GM23338 (cell line): ENCODE measurements around the gene ZMAT5. TPM values are rescaled to one million over a fixed set of nuclear protein-coding genes. Genes with fewer than 3 reads are reported as not detected.

ENCODE experiments used
- ATAC-seq: fragments of 200-7000 bp; cut with Tn5 transposase; 3 replicates; pipeline ENCODE4 v1.9.1; 2020
- DNase-seq: peaks from one replicate; pipeline ENCODE4 v3.0.0-alpha.2; 2015; ENCODE audit warnings: low spot score
- H2AFZ ChIP-seq: fragments of 200-600 bp; sonication (generic); 2 replicates; pipeline ENCODE4 v1.8.0; 2016; ENCODE audit warnings: antibody characterized with exemption, mild to moderate bottlenecking, moderate library complexity
- H3F3A ChIP-seq: fragments of 200-600 bp; sonication (generic); replicated peaks from 2 replicates; pipeline ENCODE4 v1.8.0; 2017; ENCODE audit warnings: antibody characterized with exemption, mixed run types, low read depth
- H3K27ac ChIP-seq: fragments of 200-600 bp; sonication (generic); 2 replicates; pipeline ENCODE4 v1.6.1; 2016; ENCODE audit warnings: low read depth
- H3K27me3 ChIP-seq: fragments of 200-600 bp; sonication (generic); 2 replicates; pipeline ENCODE4 v1.8.0; 2016; ENCODE audit warnings: mild to moderate bottlenecking, mixed run types, moderate library complexity; ENCODE audit not compliant: insufficient read depth
- H3K36me3 ChIP-seq: fragments of 200-600 bp; sonication (generic); 2 replicates; pipeline ENCODE4 v1.8.0; 2016; ENCODE audit warnings: mild to moderate bottlenecking; ENCODE audit not compliant: insufficient read depth
- H3K4me1 ChIP-seq: fragments of 200-600 bp; sonication (generic); 2 replicates; pipeline ENCODE4 v1.8.0; 2016; ENCODE audit warnings: mild to moderate bottlenecking, moderate library complexity; ENCODE audit not compliant: insufficient read depth
- H3K4me2 ChIP-seq: fragments of 200-600 bp; sonication (generic); 2 replicates; pipeline ENCODE4 v1.7.1; 2017; ENCODE audit warnings: mixed run types
- H3K4me3 ChIP-seq: fragments of 200-600 bp; sonication (generic); 2 replicates; pipeline ENCODE4 v1.6.1; 2016; ENCODE audit warnings: mixed run types
- H3K79me2 ChIP-seq: fragments of 200-600 bp; sonication (generic); replicated peaks from 2 replicates; pipeline ENCODE4 v1.8.0; 2017; ENCODE audit warnings: mild to moderate bottlenecking; ENCODE audit not compliant: insufficient read depth
- H3K9me2 ChIP-seq: fragments of 200-600 bp; sonication (generic); 2 replicates; pipeline ENCODE4 v1.8.0; 2017; ENCODE audit not compliant: insufficient read depth
- H4K20me1 ChIP-seq: fragments of 200-600 bp; sonication (generic); replicated peaks from 2 replicates; pipeline ENCODE4 v1.8.0; 2017; ENCODE audit warnings: mild to moderate bottlenecking; ENCODE audit not compliant: insufficient read depth
- H3K27ac Mint-ChIP-seq: 2 replicates; pipeline ENCODE4 v1.8.0; 2020; ENCODE audit warnings: inconsistent platforms, mild to moderate bottlenecking, moderate library complexity, mixed read lengths
- H3K27me3 Mint-ChIP-seq: 3 replicates; pipeline ENCODE4 v1.8.0; 2022; ENCODE audit warnings: low read depth, mild to moderate bottlenecking, moderate library complexity, mixed read lengths, inconsistent platforms; ENCODE audit not compliant: insufficient read depth, poor library complexity
- H3K36me3 Mint-ChIP-seq: 3 replicates; pipeline ENCODE4 v1.8.0; 2021; ENCODE audit warnings: low read depth, mild to moderate bottlenecking, inconsistent platforms, moderate library complexity, mixed read lengths
- H3K4me1 Mint-ChIP-seq: 3 replicates; pipeline ENCODE4 v1.8.0; 2020; ENCODE audit warnings: mild to moderate bottlenecking, inconsistent platforms, mixed read lengths
- H3K4me3 Mint-ChIP-seq: 3 replicates; pipeline ENCODE4 v1.8.0; 2021; ENCODE audit warnings: moderate library complexity, mild to moderate bottlenecking, inconsistent platforms, mixed read lengths
- H3K9me3 Mint-ChIP-seq: 3 replicates; pipeline ENCODE4 v1.8.0; 2020; ENCODE audit warnings: moderate library complexity, mild to moderate bottlenecking, inconsistent platforms, mixed read lengths
- CREB1 ChIP-seq: fragments of 250-450 bp; sonication (Bioruptor Pico); IDR thresholded peaks from 2 replicates; pipeline ENCODE4 v1.5.0; 2020; ENCODE audit warnings: low read depth, mild to moderate bottlenecking, moderate library complexity
- CTCF ChIP-seq, 2 experiments: fragments of 200-600 bp in 1 of 2; sonication (generic) in 1 of 2; conservative IDR thresholded peaks; 2 replicates each; pipeline versions ENCODE4 v1.5.1 to v1.6.1; 2016 to 2017; ENCODE audit warnings: antibody characterized with exemption in 2 of 2, low read depth in 2 of 2, mild to moderate bottlenecking in 2 of 2, moderate library complexity in 1 of 2
- ETS1 ChIP-seq: IDR thresholded peaks from 2 replicates; pipeline ENCODE4 v1.6.1; 2016; ENCODE audit warnings: antibody characterized with exemption
- EZH2 ChIP-seq: fragments of 200-600 bp; sonication (generic); IDR thresholded peaks from one replicate; pipeline ENCODE4 v1.8.0; 2017; ENCODE audit warnings: antibody characterized with exemption, mild to moderate bottlenecking, low read depth; ENCODE audit not compliant: unreplicated experiment
- EZH2phosphoT487 ChIP-seq: fragments of 200-600 bp; sonication (generic); IDR thresholded peaks from one replicate; pipeline ENCODE4 v1.8.1; 2018; ENCODE audit warnings: antibody characterized with exemption; ENCODE audit not compliant: unreplicated experiment
- JUNB ChIP-seq: IDR thresholded peaks from one replicate; pipeline ENCODE4 v1.6.1; 2016; ENCODE audit warnings: antibody characterized with exemption; ENCODE audit not compliant: unreplicated experiment
- NANOG ChIP-seq: IDR thresholded peaks from 2 replicates; pipeline ENCODE4 v1.6.1; 2016; ENCODE audit warnings: antibody characterized with exemption, borderline replicate concordance
- POLR2AphosphoS5 ChIP-seq: IDR thresholded peaks from 2 replicates; pipeline ENCODE4 v1.6.1; 2016; ENCODE audit warnings: antibody characterized with exemption, low read depth
- REST ChIP-seq: IDR thresholded peaks from one replicate; pipeline ENCODE4 v1.6.1; 2018; ENCODE audit warnings: antibody characterized with exemption; ENCODE audit not compliant: unreplicated experiment
- STAT1 ChIP-seq: IDR thresholded peaks from one replicate; pipeline ENCODE4 v1.6.1; 2016; ENCODE audit warnings: antibody characterized with exemption; ENCODE audit not compliant: unreplicated experiment
- ZNF114 ChIP-seq: fragments of 250-450 bp; sonication (Bioruptor Pico); IDR thresholded peaks from 2 replicates; pipeline ENCODE4 v1.5.0; 2020; ENCODE audit warnings: mild to moderate bottlenecking, moderate library complexity
- ZNF331 ChIP-seq: fragments of 250-450 bp; sonication (Bioruptor Pico); IDR thresholded peaks from 2 replicates; pipeline ENCODE4 v1.5.0; 2020; ENCODE audit warnings: low read depth, mild to moderate bottlenecking, moderate library complexity
- polyA plus RNA-seq: library from polyadenylated mRNA; unstranded; fragments of >200 nt; fragmentation: Nextera tagmentation; extraction: Ambion mirVana; gene quantifications from 2 replicates; pipeline ENCODE4 v1.2.1, GENCODE V29; 2016
- total RNA-seq: library from RNA; depleted of rRNA; stranded (reverse); fragments of >200 nt; shearing (Covaris generic); gene quantifications from 2 replicates; pipeline ENCODE4 v1.2.3, GENCODE V29; 2014

ZMAT5 gene
- total and polyA plus RNA-seq, 2 experiments from 2014 or later: 14.6 to 25.4 TPM

- no peak overlapping the region for H3K27ac Mint-ChIP-seq
- Histone ChIP-seq H3K27ac (no peak overlapping the region), H3K4me2 (no peak overlapping the region), H3K36me3 (no peaks in the 10 kb centered on the region), H3K4me1 (peaks cover 27% of the 10 kb centered on the region), H3F3A (no peaks in the 10 kb centered on the region), H3K9me2 (no peaks in the 10 kb centered on the region), H3K27me3 (peaks cover 12% of the 10 kb centered on the region), H4K20me1 (no peaks in the 10 kb centered on the region; the same call in 1 of the 2 replicates), H3K4me3 (no peak overlapping the region), H3K79me2 (no peaks in the 10 kb centered on the region), H2AFZ (no peak overlapping the region)
- H3K27me3 Mint-ChIP-seq: peaks cover 30% of the 10 kb centered on the region
- no peak for DNase-seq
- no peak for ATAC-seq
- peaks cover 31% of the 10 kb centered on the region for H3K4me1 Mint-ChIP-seq
- H3K4me3 Mint-ChIP-seq: no peak overlapping the region; the same call in 2 of the 3 replicates
- no peaks in the 10 kb centered on the region; the same call in 2 of the 3 replicates for H3K36me3 Mint-ChIP-seq
- H3K9me3 Mint-ChIP-seq: no peaks in the 10 kb centered on the region
- TF ChIP-seq EZH2phosphoT487 (no peak), ZNF114 (no peak), NANOG (no peak)
Measured at GRCh38 chr22:29707471-29707870, 59.3 kb downstream of the ZMAT5 start.

GRCh38 chr22:29707010-29707409 is 59.8 kb downstream of the ZMAT5 start:
- DNase-seq: no peak
- no peak overlapping the region for H3K27ac ChIP-seq
- peaks cover 16% of the 10 kb centered on the region for H3K27me3 ChIP-seq
- H3K4me2 ChIP-seq: no peak overlapping the region
- H3K27me3 Mint-ChIP-seq: peaks cover 31% of the 10 kb centered on the region
- H3K36me3 ChIP-seq: no peaks in the 10 kb centered on the region
- H3K4me1 Mint-ChIP-seq: peaks cover 33% of the 10 kb centered on the region
- no peaks in the 10 kb centered on the region for H3K9me2 ChIP-seq
- no peak for ATAC-seq
- H3K4me3 ChIP-seq: no peak overlapping the region
- no peak overlapping the region for H2AFZ ChIP-seq
- peaks cover 32% of the 10 kb centered on the region for H3K4me1 ChIP-seq
- TF ChIP-seq ZNF331 (CRISPR knock-in tag) (no peak), CTCF (conservative IDR thresholded peaks at IDR 0.05; ENCODE audit: low read depth in 2 of 2) (no peak)
- H3K36me3 Mint-ChIP-seq: no peaks in the 10 kb centered on the region; the same call in 2 of the 3 replicates
- H3K9me3 Mint-ChIP-seq: no peaks in the 10 kb centered on the region; the same call in 2 of the 3 replicates
- no peaks in the 10 kb centered on the region for H3F3A ChIP-seq
- no peak overlapping the region; the same call in 2 of the 3 replicates for H3K4me3 Mint-ChIP-seq
- no peak overlapping the region for H3K27ac Mint-ChIP-seq
- no peaks in the 10 kb centered on the region for H3K79me2 ChIP-seq
- H4K20me1 ChIP-seq: no peaks in the 10 kb centered on the region; the same call in 1 of the 2 replicates

- Mint-ChIP-seq H3K9me3 (no peaks in the 10 kb centered on the region; the same call in 2 of the 3 replicates), H3K4me3 (no peak overlapping the region), H3K27me3 (peaks cover 34% of the 10 kb centered on the region), H3K4me1 (peaks cover 38% of the 10 kb centered on the region), H3K27ac (no peak overlapping the region), H3K36me3 (no peaks in the 10 kb centered on the region)
- Histone ChIP-seq H3K27ac (no peak overlapping the region), H4K20me1 (no peaks in the 10 kb centered on the region; the same call in 1 of the 2 replicates), H3K9me2 (no peaks in the 10 kb centered on the region), H3K4me2 (peak overlapping the region; percentile 48; the same call in 1 of the 2 replicates), H3K4me1 (peaks cover 37% of the 10 kb centered on the region), H3K4me3 (no peak overlapping the region), H3K27me3 (peaks cover 22% of the 10 kb centered on the region), H3F3A (no peaks in the 10 kb centered on the region), H3K79me2 (no peaks in the 10 kb centered on the region), H2AFZ (no peak overlapping the region), H3K36me3 (no peaks in the 10 kb centered on the region)
- ATAC-seq (peak; percentile 16), DNase-seq (peak; percentile 69)
- TF ChIP-seq ZNF114 (no peak), POLR2AphosphoS5 (no peak), REST (no peak), ETS1 (no peak), ZNF331 (CRISPR knock-in tag) (no peak), CREB1 (CRISPR knock-in tag) (no peak), NANOG (no peak), JUNB (no peak), STAT1 (no peak), EZH2 (no peak), EZH2phosphoT487 (no peak)
Measured at GRCh38 chr22:29706486-29706885, 60.3 kb downstream of the ZMAT5 start.
